AG04449 (cell line): ENCODE measurements around the gene FAM83C.

ENCODE experiments used
- CTCF ChIA-PET: fragments of 350-600 bp; formaldehyde crosslinking; extraction: SDS; loops from one replicate; lab custom pipeline; 2021; ENCODE audit warnings: antibody characterized with exemption; lab: Yijun Ruan, JAX
- POLR2A ChIA-PET: fragments of 400-600, 350-600 bp; formaldehyde crosslinking; extraction: SDS; loops from one replicate; lab custom pipeline; 2020; ENCODE audit warnings: antibody characterized with exemption, inconsistent platforms; lab: Yijun Ruan, JAX
- DNase-seq: peaks from one replicate; pipeline ENCODE4 v3.0.0-alpha.2; 2010; ENCODE audit warnings: low read depth, low spot score
- H3K4me3 ChIP-seq: 2 replicates; pipeline ENCODE4 v1.5.1; 2011; ENCODE audit warnings: low read depth, mild to moderate bottlenecking, control low read depth, low read length
- CTCF ChIP-seq: IDR thresholded peaks from one replicate; pipeline ENCODE4 v1.5.1; 2011; ENCODE audit warnings: mild to moderate bottlenecking, moderate library complexity, low read length, control low read depth, inconsistent platforms; ENCODE audit not compliant: insufficient read depth; ENCODE audit errors: missing control alignments

FAM83C gene

GRCh38 chr20:35334311-35335101, 42.3 kb upstream of the FAM83C start:
- POLR2A ChIA-PET, result interaction anchor here (1.0 kb wide), 1 partner anchor 14 kb away, joined by 3 read pairs; no protein-coding TSS in a partner anchor
- CTCF ChIA-PET, result interaction anchor here (1.1 to 5.8 kb wide), 6 partner anchors 14 to 106 kb away, joined by 3 to 35 read pairs (median 4); no protein-coding TSS in a partner anchor
- no peak for TF ChIP-seq CTCF
- no peak for DNase-seq
- no peak overlapping the region for H3K4me3 ChIP-seq

GRCh38 chr20:35333606-35334005, 41.4 kb upstream of the FAM83C start:
- DNase-seq, result no peak
- ChIA-PET CTCF (interaction anchor here (1.2 to 5.8 kb wide), 3 partner anchors 13 to 30 kb away, joined by 5 to 35 read pairs (median 5); no protein-coding TSS in a partner anchor), POLR2A (interaction anchor here (1.0 kb wide), 1 partner anchor 13 kb away, joined by 3 read pairs; no protein-coding TSS in a partner anchor)
- H3K4me3 ChIP-seq, result no peak overlapping the region
- TF ChIP-seq CTCF, result no peak

GRCh38 chr20:35332540-35333200, 40.4 kb upstream of the FAM83C start:
- TF ChIP-seq CTCF, result no peak
- H3K4me3 ChIP-seq, result no peak overlapping the region
- POLR2A ChIA-PET, result no interaction called here
- CTCF ChIA-PET, result interaction anchor here (2.2 to 6.5 kb wide), 2 partner anchors 11 to 28 kb away, joined by 7 to 62 read pairs; no protein-coding TSS in a partner anchor
- no peak for DNase-seq

GRCh38 chr20:35329435-35330139, 37.4 kb upstream of the FAM83C start:
- no peak overlapping the region for H3K4me3 ChIP-seq
- ChIA-PET POLR2A (interaction anchor here (0.9 kb wide), 1 partner anchor 24 kb away, joined by 4 read pairs; no protein-coding TSS in a partner anchor), CTCF (interaction anchor here (0.8 to 6.5 kb wide), 12 partner anchors 9 to 126 kb away, joined by 3 to 62 read pairs (median 4); partner anchors contain the start of gene CEP250)
- TF ChIP-seq CTCF, result peak; percentile 32
- DNase-seq, result no peak

GRCh38 chr20:35328689-35329088, 36.5 kb upstream of the FAM83C start:
- ChIA-PET CTCF (interaction anchor here (1.0 to 6.5 kb wide), 7 partner anchors 8 to 30 kb away, joined by 3 to 62 read pairs (median 5); no protein-coding TSS in a partner anchor), POLR2A (no interaction called here)
- TF ChIP-seq CTCF, result no peak
- DNase-seq, result no peak
- H3K4me3 ChIP-seq, result no peak overlapping the region
